CD14-positive monocyte (primary cell): ENCODE data around the gene CASK. TPM values are rescaled to one million over a fixed set of nuclear protein-coding genes. Genes with fewer than 3 reads are reported as not detected.

Source experiments
- DNase-seq, 3 donors: peaks; one replicate each; pipeline ENCODE4 v3.0.0-alpha.2; 2011 to 2022
- H2AFZ ChIP-seq: 2 replicates; pipeline ENCODE4 v1.6.0; 2012; ENCODE audit warnings: mild to moderate bottlenecking, low read depth, low read length, inconsistent platforms; ENCODE audit not compliant: insufficient read depth, poor library complexity, severe bottlenecking
- H3K27ac ChIP-seq, 2 donors: 1 replicate in 1 of 2; 2 replicates in 1 of 2; pipeline ENCODE4 v1.5.1; 2012 to 2013; ENCODE audit warnings: low read length in 2 of 2, control low read depth in 1 of 2, inconsistent platforms in 1 of 2, low read depth in 1 of 2, mild to moderate bottlenecking in 1 of 2
- H3K27me3 ChIP-seq, 2 donors: one replicate each; pipeline versions ENCODE4 v1.6.0 to v1.6.1; 2011 to 2013; ENCODE audit warnings: low read length in 2 of 2; ENCODE audit not compliant: control insufficient read depth in 2 of 2, insufficient read depth in 2 of 2
- H3K36me3 ChIP-seq, 2 donors: replicated peaks in 1 of 2; 1 replicate in 1 of 2; 2 replicates in 1 of 2; pipeline versions ENCODE4 v1.5.1 to v1.6.1; 2012 to 2013; ENCODE audit warnings: low read length in 2 of 2, control low read depth in 1 of 2, inconsistent platforms in 1 of 2, mild to moderate bottlenecking in 1 of 2; ENCODE audit not compliant: insufficient read depth in 2 of 2, control insufficient read depth in 1 of 2
- H3K4me1 ChIP-seq, 2 donors: 1 replicate in 1 of 2; 2 replicates in 1 of 2; pipeline versions ENCODE4 v1.5.1 to v1.6.1; 2012 to 2013; ENCODE audit warnings: low read length in 2 of 2, control low read depth in 1 of 2, inconsistent platforms in 1 of 2, mild to moderate bottlenecking in 1 of 2, moderate library complexity in 1 of 2; ENCODE audit not compliant: insufficient read depth in 2 of 2, control insufficient read depth in 1 of 2
- H3K4me2 ChIP-seq: replicated peaks from 2 replicates; pipeline ENCODE3; 2012; ENCODE audit warnings: low read length, moderate library complexity, mild to moderate bottlenecking; ENCODE audit not compliant: poor library complexity, severe bottlenecking; ENCODE audit errors: extremely low read depth
- H3K4me3 ChIP-seq, 3 experiments: fragments of 200-600 bp in 1 of 3; sonication (generic) in 1 of 3; replicated peaks in 1 of 3; 1 replicate in 2 of 3; 2 replicates in 1 of 3; pipeline ENCODE4 v1.5.1; 2011 to 2013; ENCODE audit warnings: low read length in 3 of 3, mild to moderate bottlenecking in 3 of 3, control low read depth in 2 of 3, low read depth in 2 of 3, inconsistent platforms in 1 of 3, moderate library complexity in 1 of 3
- H3K79me2 ChIP-seq: 2 replicates; pipeline ENCODE4 v1.6.0; 2012; ENCODE audit warnings: mild to moderate bottlenecking, control low read depth, inconsistent platforms, low read length, moderate library complexity; ENCODE audit not compliant: insufficient read depth
- H3K9ac ChIP-seq: 2 replicates; pipeline ENCODE4 v1.6.0; 2017; ENCODE audit warnings: low read length, mild to moderate bottlenecking; ENCODE audit not compliant: insufficient read depth, poor library complexity, severe bottlenecking
- H3K9me3 ChIP-seq, 2 donors: replicated peaks in 1 of 2; 1 replicate in 1 of 2; 2 replicates in 1 of 2; pipeline versions ENCODE4 v1.5.1 to v1.6.1; 2012 to 2013; ENCODE audit warnings: low read length in 2 of 2, control low read depth in 1 of 2; ENCODE audit not compliant: control insufficient read depth in 1 of 2, insufficient read depth in 1 of 2
- H4K20me1 ChIP-seq: 2 replicates; pipeline ENCODE4 v1.6.0; 2012; ENCODE audit warnings: mild to moderate bottlenecking, low read length, control low read depth, moderate library complexity; ENCODE audit not compliant: insufficient read depth
- H3K27ac Mint-ChIP-seq, 7 donors: one replicate each; pipeline ENCODE4 v1.8.0; 2020; ENCODE audit warnings: mild to moderate bottlenecking in 7 of 7, mixed read lengths in 7 of 7, moderate library complexity in 6 of 7, inconsistent platforms in 2 of 7
- H3K27me3 Mint-ChIP-seq, 3 donors: one replicate each; pipeline ENCODE4 v1.8.0; 2021 to 2022; ENCODE audit warnings: low read depth in 3 of 3, mild to moderate bottlenecking in 3 of 3, mixed read lengths in 3 of 3, moderate library complexity in 3 of 3, inconsistent platforms in 1 of 3
- H3K36me3 Mint-ChIP-seq, 2 donors: one replicate each; pipeline ENCODE4 v1.8.0; 2020; ENCODE audit warnings: mixed read lengths in 2 of 2, inconsistent platforms in 1 of 2, mild to moderate bottlenecking in 1 of 2
- H3K4me1 Mint-ChIP-seq: one replicate; pipeline ENCODE4 v1.8.0; 2020; ENCODE audit warnings: mild to moderate bottlenecking, mixed read lengths
- H3K4me3 Mint-ChIP-seq, 2 donors: one replicate each; pipeline ENCODE4 v1.8.0; 2020; ENCODE audit warnings: mild to moderate bottlenecking in 2 of 2, mixed read lengths in 2 of 2, moderate library complexity in 1 of 2
- H3K9me3 Mint-ChIP-seq, 7 donors: one replicate each; pipeline ENCODE4 v1.8.0; 2020 to 2022; ENCODE audit warnings: mixed read lengths in 7 of 7, mild to moderate bottlenecking in 6 of 7, moderate library complexity in 6 of 7, inconsistent platforms in 2 of 7
- CTCF ChIP-seq: fragments of 200-600 bp; IDR thresholded peaks from one replicate; pipeline ENCODE4 v1.8.0; 2022; ENCODE audit warnings: antibody characterized with exemption, mild to moderate bottlenecking
- WGBS: methylation state at CpG from one replicate; pipeline ENCODE4 v1.1.5; 2013; ENCODE audit warnings: missing lambda C conversion rate; ENCODE audit not compliant: insufficient coverage; 5-methylcytosine and 5-hydroxymethylcytosine counted together
- intact Hi-C, 2 donors: fragments of 100-400 bp; cut with micrococcal nuclease; formaldehyde crosslinking; loops; one replicate each; pipeline versions ENCODE4 v1.15.0 to v1.15.1; 2023
- polyA plus RNA-seq, 3 donors: library from polyadenylated mRNA; depleted of rRNA in 1 of 3; unstranded in 2 of 3; stranded (reverse) in 1 of 3; fragments of 300-500 nt in 2 of 3; fragments of >200 nt in 1 of 3; fragmentation: Illumina TruSeq in 2 of 3; gene quantifications; 1 replicate in 2 of 3; 2 replicates in 1 of 3; pipeline ENCODE4 v1.2.3, GENCODE V29; 2012 to 2021

The CASK gene
- polyA plus RNA-seq, 3 donors: 0.48 to 7.4 (median 2.5) TPM

GRCh38 chrX:41799661-41800060, 123.7 kb downstream of the CASK start:
- H3K4me3 Mint-ChIP-seq: no peak overlapping the region

GRCh38 chrX:41796577-41796976, 126.8 kb downstream of the CASK start:
- DNase-seq: no peak
- H3K27ac Mint-ChIP-seq: no peak overlapping the region

More at GRCh38 chrX:41799661-41800060, 123.7 kb downstream of the CASK start:
- Histone ChIP-seq H3K27me3 (no peaks in the 10 kb centered on the region), H3K27ac (no peak overlapping the region), H3K4me2 (no peak overlapping the region), H3K4me3 (no peak overlapping the region), H2AFZ (no peak overlapping the region), H3K79me2 (no peaks in the 10 kb centered on the region), H3K36me3 (no peaks in the 10 kb centered on the region), H4K20me1 (no peaks in the 10 kb centered on the region), H3K9ac (no peak overlapping the region), H3K9me3 (no peaks in the 10 kb centered on the region), H3K4me1 (no peaks in the 10 kb centered on the region)
- H3K4me1 Mint-ChIP-seq: peaks cover 17% of the 10 kb centered on the region
- H3K9me3 Mint-ChIP-seq: peaks cover 0 to 13% (median 2%) of the 10 kb centered on the region in 7 donors
- WGBS: 100% methylated on average over 1 of the region's 6 CpGs
- DNase-seq: no peak
- no peak for TF ChIP-seq CTCF
- H3K27me3 Mint-ChIP-seq: peaks cover 0 to 4% (median 1%) of the 10 kb centered on the region in 3 donors
- intact Hi-C loops: loop anchor here in 1 of 2 donors (10.0 kb wide), 1 partner anchor 1755 kb away; no protein-coding TSS in a partner anchor
- no peak overlapping the region for H3K27ac Mint-ChIP-seq
- no peaks in the 10 kb centered on the region for H3K36me3 Mint-ChIP-seq

More at GRCh38 chrX:41796577-41796976, 126.8 kb downstream of the CASK start:
- WGBS: 88% methylated on average over 1 of the region's 1 CpG
- intact Hi-C loops: loop anchor here in 1 of 2 donors (10.0 kb wide), 1 partner anchor 1758 kb away; no protein-coding TSS in a partner anchor
- H3K36me3 Mint-ChIP-seq: no peaks in the 10 kb centered on the region
- Histone ChIP-seq H3K27me3 (no peaks in the 10 kb centered on the region), H4K20me1 (no peaks in the 10 kb centered on the region), H3K4me3 (no peak overlapping the region), H3K4me1 (no peaks in the 10 kb centered on the region), H3K9me3 (no peaks in the 10 kb centered on the region), H3K79me2 (no peaks in the 10 kb centered on the region), H2AFZ (no peak overlapping the region), H3K36me3 (no peaks in the 10 kb centered on the region), H3K4me2 (no peak overlapping the region), H3K9ac (no peak overlapping the region), H3K27ac (no peak overlapping the region)
- H3K4me1 Mint-ChIP-seq: peaks cover 14% of the 10 kb centered on the region
- peaks cover 0 to 8% (median 2%) of the 10 kb centered on the region in 7 donors for H3K9me3 Mint-ChIP-seq
- TF ChIP-seq CTCF: no peak
- no peaks in the 10 kb centered on the region for H3K27me3 Mint-ChIP-seq
- no peak overlapping the region for H3K4me3 Mint-ChIP-seq
